H1 (cell line): ENCODE results near the gene MAFG.

Source experiments
- EGR1 ChIP-seq: IDR thresholded peaks from 2 replicates; pipeline ENCODE4 v1.6.1; 2011; ENCODE audit warnings: low read depth, low read length, borderline replicate concordance
- EP300 ChIP-seq, 2 experiments: IDR thresholded peaks; 1 replicate in 1 of 2; 2 replicates in 1 of 2; pipeline ENCODE4 v1.6.1; 2011 to 2012; ENCODE audit warnings: low read depth in 2 of 2, low read length in 2 of 2, mild to moderate bottlenecking in 2 of 2, borderline replicate concordance in 1 of 2, inconsistent platforms in 1 of 2, moderate library complexity in 1 of 2
- EZH2 ChIP-seq: fragments of 200-600 bp; sonication (generic); IDR thresholded peaks from 2 replicates; pipeline ENCODE4 v1.7.1; 2012; ENCODE audit warnings: low read depth, mild to moderate bottlenecking, moderate library complexity, low read length, inconsistent platforms; ENCODE audit not compliant: severe bottlenecking
- JUND ChIP-seq: IDR thresholded peaks from 2 replicates; pipeline ENCODE4 v1.6.1; 2011; ENCODE audit warnings: mild to moderate bottlenecking, improper control_type of control experiment, low read length
- POLR2A ChIP-seq, 2 experiments: IDR thresholded peaks; 1 replicate in 1 of 2; 2 replicates in 1 of 2; pipeline ENCODE4 v1.6.1; 2011; ENCODE audit warnings: low read depth in 2 of 2, low read length in 2 of 2, mild to moderate bottlenecking in 2 of 2; ENCODE audit errors: control extremely low read depth in 1 of 2
- POLR2AphosphoS5 ChIP-seq: IDR thresholded peaks from 2 replicates; pipeline ENCODE4 v1.6.1; 2011; ENCODE audit warnings: low read depth, low read length
- SP2 ChIP-seq: IDR thresholded peaks from 2 replicates; pipeline ENCODE4 v1.6.1; 2012; ENCODE audit warnings: mild to moderate bottlenecking, low read length, inconsistent platforms
- TF ChIP-seq, protein P1 (sequence below): IDR thresholded peaks from 2 replicates; pipeline ENCODE4 v1.6.1; 2011; ENCODE audit warnings: low read length, improper control_type of control experiment
- TF ChIP-seq, protein P2 (sequence below), 3 experiments: IDR thresholded peaks; 1 replicate in 2 of 3; 2 replicates in 1 of 3; pipeline versions ENCODE4 v1.5.1 to v1.6.1; 2011; ENCODE audit warnings: low read length in 3 of 3, mild to moderate bottlenecking in 3 of 3, inconsistent platforms in 2 of 3, low read depth in 1 of 3, moderate library complexity in 1 of 3; ENCODE audit not compliant: insufficient read depth in 1 of 3; ENCODE audit errors: control extremely low read depth in 1 of 3

DNA sequence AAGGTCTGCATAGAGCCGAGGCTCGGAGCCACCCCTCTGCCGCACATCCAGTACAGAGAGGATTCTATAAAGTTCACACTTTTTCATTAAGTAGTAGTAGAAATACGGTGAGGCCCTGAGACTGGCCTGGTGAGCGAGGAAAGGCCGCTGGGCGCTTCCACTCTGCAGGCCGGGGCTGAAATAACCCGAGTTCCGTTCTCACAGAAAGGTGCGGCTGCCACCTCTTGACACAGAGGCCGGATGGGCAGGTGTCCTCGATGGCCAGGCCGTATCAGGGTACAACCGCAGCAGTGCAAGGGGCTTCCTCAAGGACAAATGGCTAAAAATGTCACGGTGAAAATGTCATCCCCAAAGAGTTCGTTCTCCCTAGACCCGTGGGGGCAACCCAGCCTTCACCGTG lies 15.6 kb downstream of the MAFG start:
- TF ChIP-seq, protein P1, sequence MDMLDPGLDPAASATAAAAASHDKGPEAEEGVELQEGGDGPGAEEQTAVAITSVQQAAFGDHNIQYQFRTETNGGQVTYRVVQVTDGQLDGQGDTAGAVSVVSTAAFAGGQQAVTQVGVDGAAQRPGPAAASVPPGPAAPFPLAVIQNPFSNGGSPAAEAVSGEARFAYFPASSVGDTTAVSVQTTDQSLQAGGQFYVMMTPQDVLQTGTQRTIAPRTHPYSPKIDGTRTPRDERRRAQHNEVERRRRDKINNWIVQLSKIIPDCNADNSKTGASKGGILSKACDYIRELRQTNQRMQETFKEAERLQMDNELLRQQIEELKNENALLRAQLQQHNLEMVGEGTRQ: no peak
- TF ChIP-seq EGR1: no peak
- TF ChIP-seq, protein P2, sequence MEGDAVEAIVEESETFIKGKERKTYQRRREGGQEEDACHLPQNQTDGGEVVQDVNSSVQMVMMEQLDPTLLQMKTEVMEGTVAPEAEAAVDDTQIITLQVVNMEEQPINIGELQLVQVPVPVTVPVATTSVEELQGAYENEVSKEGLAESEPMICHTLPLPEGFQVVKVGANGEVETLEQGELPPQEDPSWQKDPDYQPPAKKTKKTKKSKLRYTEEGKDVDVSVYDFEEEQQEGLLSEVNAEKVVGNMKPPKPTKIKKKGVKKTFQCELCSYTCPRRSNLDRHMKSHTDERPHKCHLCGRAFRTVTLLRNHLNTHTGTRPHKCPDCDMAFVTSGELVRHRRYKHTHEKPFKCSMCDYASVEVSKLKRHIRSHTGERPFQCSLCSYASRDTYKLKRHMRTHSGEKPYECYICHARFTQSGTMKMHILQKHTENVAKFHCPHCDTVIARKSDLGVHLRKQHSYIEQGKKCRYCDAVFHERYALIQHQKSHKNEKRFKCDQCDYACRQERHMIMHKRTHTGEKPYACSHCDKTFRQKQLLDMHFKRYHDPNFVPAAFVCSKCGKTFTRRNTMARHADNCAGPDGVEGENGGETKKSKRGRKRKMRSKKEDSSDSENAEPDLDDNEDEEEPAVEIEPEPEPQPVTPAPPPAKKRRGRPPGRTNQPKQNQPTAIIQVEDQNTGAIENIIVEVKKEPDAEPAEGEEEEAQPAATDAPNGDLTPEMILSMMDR (IDR thresholded peaks at IDR 0.05; ENCODE audit: control extremely low read depth in 1 of 3, insufficient read depth in 1 of 3, low read depth in 1 of 3, low read length in 3 of 3): no peak
- no peak for TF ChIP-seq POLR2AphosphoS5
- TF ChIP-seq SP2: no peak
- no peak for TF ChIP-seq EZH2
- TF ChIP-seq JUND: no peak
- TF ChIP-seq POLR2A (IDR thresholded peaks at IDR 0.05; ENCODE audit: control extremely low read depth in 1 of 2, low read depth in 2 of 2, low read length in 2 of 2): no peak
- no peak for TF ChIP-seq EP300 (IDR thresholded peaks at IDR 0.05; ENCODE audit: borderline replicate concordance in 1 of 2, low read depth in 2 of 2, low read length in 2 of 2)
